HepG2 (cell line): Measurements from ENCODE around the gene KLHDC7A. TPM values are rescaled to one million over a fixed set of nuclear protein-coding genes. Genes with fewer than 3 reads are reported as not detected.

Experiments
- ATAC-seq: fragments of 200-7000 bp; cut with Tn5 transposase; 3 replicates; pipeline ENCODE4 v1.9.1; 2020; ENCODE audit warnings: mild to moderate bottlenecking, moderate library complexity
- BruUV-seq: library from RNA; stranded (reverse); fragments of 400-500 nt; replicated peaks from 2 replicates; lab custom pipeline; 2021; lab: Mats Ljungman, UMichigan
- CTCF ChIA-PET: fragments of 300-600 bp; formaldehyde crosslinking; extraction: SDS; loops from one replicate; lab custom pipeline; 2021; ENCODE audit warnings: low total read pairs, inconsistent platforms, low intra/inter-chr PET ratio; lab: Yijun Ruan, JAX
- POLR2A ChIA-PET: fragments of 350-600 bp; sonication (Branson Sonifier 250); formaldehyde crosslinking; loops from one replicate; lab custom pipeline; 2020; ENCODE audit warnings: antibody characterized with exemption, inconsistent platforms; lab: Yijun Ruan, JAX
- DNase-seq: peaks from one replicate; pipeline ENCODE4 v3.0.0-alpha.2; 2015; ENCODE audit warnings: low spot score
- FAIRE-seq: peaks from 3 replicates; lab custom pipeline; 2011; peaks lifted over from hg19 to GRCh38; lab: Jason Lieb, UNC
- H2AFZ ChIP-seq: one replicate; pipeline ENCODE4 v1.6.1; 2011; ENCODE audit warnings: low read length, inconsistent platforms
- H3K27ac ChIP-seq: fragments of 300-600 bp; 3 replicates; pipeline ENCODE4 v1.8.0; 2011; ENCODE audit warnings: mixed run types, mild to moderate bottlenecking, mixed read lengths, low read length, inconsistent platforms; ENCODE audit not compliant: insufficient read depth; ENCODE audit errors: extremely low read length
- H3K27me3 ChIP-seq, 2 experiments: fragments of 200-600 bp in 1 of 2; 2 replicates in 1 of 2; 3 replicates in 1 of 2; pipeline versions ENCODE4 v1.6.0 to v1.8.0; 2011; ENCODE audit warnings: low read length in 2 of 2, mild to moderate bottlenecking in 2 of 2, moderate library complexity in 2 of 2, inconsistent platforms in 1 of 2; ENCODE audit not compliant: insufficient read depth in 2 of 2, control insufficient read depth in 1 of 2
- H3K36me3 ChIP-seq, 2 experiments: fragments of 200-600 bp in 1 of 2; replicated peaks in 1 of 2; 2 replicates in 1 of 2; 3 replicates in 1 of 2; pipeline versions ENCODE4 v1.5.1 to v1.8.0; 2011; ENCODE audit warnings: low read length in 2 of 2, inconsistent platforms in 1 of 2; ENCODE audit not compliant: insufficient read depth in 2 of 2, control insufficient read depth in 1 of 2
- H3K4me1 ChIP-seq: 2 replicates; pipeline ENCODE4 v1.5.1; 2012; ENCODE audit warnings: low read length, inconsistent platforms; ENCODE audit not compliant: insufficient read depth
- H3K4me2 ChIP-seq: 2 replicates; pipeline ENCODE4 v1.6.0; 2011; ENCODE audit warnings: low read depth, low read length, inconsistent platforms
- H3K4me3 ChIP-seq, 3 experiments: fragments of 200-600 bp in 1 of 3; sonication (generic), shearing (Covaris generic) in 1 of 3; replicated peaks in 1 of 3; 2 replicates each; pipeline ENCODE4 v1.5.1; 2011 to 2016; ENCODE audit warnings: low read length in 3 of 3, inconsistent platforms in 2 of 3, low read depth in 2 of 3, mild to moderate bottlenecking in 2 of 3, control low read depth in 1 of 3, mixed read lengths in 1 of 3; ENCODE audit not compliant: insufficient read depth in 1 of 3
- H3K79me2 ChIP-seq: one replicate; pipeline ENCODE4 v1.6.1; 2011; ENCODE audit warnings: low read length, inconsistent platforms; ENCODE audit not compliant: insufficient read depth
- H3K9ac ChIP-seq: 2 replicates; pipeline ENCODE4 v1.6.0; 2011; ENCODE audit warnings: mild to moderate bottlenecking, low read depth, low read length, inconsistent platforms; ENCODE audit not compliant: insufficient read depth
- H3K9me3 ChIP-seq: 2 replicates; pipeline ENCODE4 v1.5.1; 2012; ENCODE audit warnings: mild to moderate bottlenecking, low read length
- H4K20me1 ChIP-seq: 2 replicates; pipeline ENCODE4 v1.6.0; 2011; ENCODE audit warnings: inconsistent platforms, mild to moderate bottlenecking, low read length, moderate library complexity; ENCODE audit not compliant: insufficient read depth
- ATF1 ChIP-seq: IDR thresholded peaks from 2 replicates; pipeline ENCODE4 v1.6.1; 2016; ENCODE audit warnings: mild to moderate bottlenecking, control low read depth
- ATF4 ChIP-seq, 2 experiments: fragments of 450-650 bp in 1 of 2; sonication (generic) in 1 of 2; formaldehyde crosslinking; IDR thresholded peaks; 2 replicates each; pipeline versions ENCODE4 v1.5.0 to v1.8.0; 2020 to 2022; ENCODE audit warnings: mild to moderate bottlenecking in 1 of 2, missing genetic modification reagents in 1 of 2
- GFI1 ChIP-seq: sonication (generic); formaldehyde crosslinking; IDR thresholded peaks from 2 replicates; pipeline ENCODE4 v1.5.0; 2020; ENCODE audit warnings: missing genetic modification reagents, mild to moderate bottlenecking, borderline replicate concordance
- MEIS1 ChIP-seq: sonication (generic); formaldehyde crosslinking; IDR thresholded peaks from 2 replicates; pipeline ENCODE4 v1.9.0; 2021; ENCODE audit warnings: mild to moderate bottlenecking, missing genetic modification reagents, moderate library complexity, borderline replicate concordance
- PHB2 ChIP-seq: fragments of 450-650 bp; IDR thresholded peaks from 2 replicates; pipeline ENCODE4 v1.6.1; 2018; ENCODE audit not compliant: partially characterized antibody
- TFDP1 ChIP-seq: IDR thresholded peaks from 2 replicates; pipeline ENCODE4 v1.6.1; 2016; ENCODE audit warnings: missing compliant biosample characterization, missing genetic modification reagents, borderline replicate concordance
- ZBTB34 ChIP-seq: sonication (generic); formaldehyde crosslinking; IDR thresholded peaks from 2 replicates; pipeline ENCODE4 v1.8.0; 2022; ENCODE audit warnings: mild to moderate bottlenecking, missing genetic modification reagents
- ZFY ChIP-seq: sonication (generic); formaldehyde crosslinking; IDR thresholded peaks from 2 replicates; pipeline ENCODE4 v1.4.0; 2020; ENCODE audit warnings: missing genetic modification reagents
- ZFYVE20 ChIP-seq: sonication (generic); formaldehyde crosslinking; IDR thresholded peaks from 2 replicates; pipeline ENCODE4 v1.8.0; 2023; ENCODE audit warnings: low read depth, mild to moderate bottlenecking, moderate library complexity, missing genetic modification reagents, borderline replicate concordance
- ZNF142 ChIP-seq: sonication (generic); formaldehyde crosslinking; IDR thresholded peaks from 2 replicates; pipeline ENCODE4 v1.4.0; 2020; ENCODE audit warnings: missing genetic modification reagents
- ZNF362 ChIP-seq: sonication (generic); formaldehyde crosslinking; IDR thresholded peaks from 2 replicates; pipeline ENCODE4 v1.4.0; 2020; ENCODE audit warnings: missing genetic modification reagents, mild to moderate bottlenecking, borderline replicate concordance
- ZNF782 ChIP-seq: sonication (generic); formaldehyde crosslinking; IDR thresholded peaks from 2 replicates; pipeline ENCODE4 v1.4.0; 2020; ENCODE audit warnings: missing genetic modification reagents, mild to moderate bottlenecking, borderline replicate concordance
- WGBS: methylation state at CpG from one replicate; pipeline ENCODE4 v1.1.6; 2017; ENCODE audit warnings: low lambda C conversion rate; 5-methylcytosine and 5-hydroxymethylcytosine counted together
- in situ Hi-C: cut with HindIII; loops from 2 replicates; pipeline ENCODE4 v1.10.0; 2017; ENCODE audit warnings: low pct_unique_long_range_greater_than_20kb; ENCODE audit not compliant: extremely low pct_ligation_motif_present
- intact Hi-C: fragments of 100-400 bp; cut with micrococcal nuclease; formaldehyde crosslinking; loops from one replicate; pipeline ENCODE4 v1.10.0; 2022; ENCODE audit not compliant: unreplicated experiment
- polyA plus RNA-seq, 8 experiments: library from polyadenylated mRNA; depleted of rRNA in 3 of 8; stranded (reverse) in 7 of 8; unstranded in 1 of 8; fragments of >200 nt; fragmentation: Illumina TruSeq in 4 of 8; extraction: Trizol in 4 of 8; gene quantifications; 2 replicates each; pipeline versions ENCODE4 v1.2.1 to v1.2.3, GENCODE V29; 2011 to 2016; ENCODE audit warnings: low read depth in 4 of 8, missing spikeins in 1 of 8, mixed read lengths in 1 of 8; ENCODE audit not compliant: insufficient read depth in 1 of 8
- total RNA-seq, 5 experiments: library from RNA; depleted of rRNA; stranded (reverse); fragments of >200 nt; fragmentation: Illumina TruSeq; extraction: Trizol; gene quantifications; 2 replicates each; pipeline ENCODE4 v1.2.3, GENCODE V29; 2016; ENCODE audit warnings: low read depth in 1 of 5

The KLHDC7A gene
- total and polyA plus RNA-seq, 2 of the 13 experiments (the other 11 are each of a cell fraction or from before 2014, with no cell fraction given), result 0.15 to 1.8 TPM

GRCh38 chr1:18444563-18444962 lies 36.2 kb upstream of the KLHDC7A start:
- DNase-seq (no peak), ATAC-seq (no peak), FAIRE-seq (no peak)
- peaks cover 0 to 10% of the 10 kb centered on the region in 2 experiments; a peak in 3 of 5 replicates for H3K27me3 ChIP-seq
- H3K36me3 ChIP-seq, result no peaks in the 10 kb centered on the region
- H3K9ac ChIP-seq, result no peak overlapping the region
- BruUV-seq, result no TSS peak
- CTCF ChIA-PET, result no interaction called here
- no peaks in the 10 kb centered on the region for H3K79me2 ChIP-seq
- WGBS, result 6% methylated on average over 3 of the region's 3 CpGs
- intact Hi-C loops (no loop called here), in situ Hi-C loops (no loop called here)
- H3K4me3 ChIP-seq, result no peak overlapping the region
- H4K20me1 ChIP-seq, result no peaks in the 10 kb centered on the region
- no peak overlapping the region for H3K4me2 ChIP-seq
- no peak overlapping the region for H3K27ac ChIP-seq
- H2AFZ ChIP-seq, result no peak overlapping the region
- H3K4me1 ChIP-seq, result no peaks in the 10 kb centered on the region
- H3K9me3 ChIP-seq, result no peaks in the 10 kb centered on the region
- POLR2A ChIA-PET, result no interaction called here
- TF ChIP-seq ZFY (no peak), ATF1 (CRISPR knock-in tag) (no peak), MEIS1 (CRISPR knock-in tag) (no peak), PHB2 (no peak), ZNF142 (CRISPR knock-in tag) (no peak), ZBTB34 (CRISPR knock-in tag) (no peak), ZNF782 (CRISPR knock-in tag) (no peak), ZNF362 (CRISPR knock-in tag) (no peak), ATF4 (CRISPR knock-in tag; IDR thresholded peaks at IDR 0.05) (no peak), ZFYVE20 (CRISPR knock-in tag) (no peak), TFDP1 (CRISPR knock-in tag) (no peak), GFI1 (no peak)
